ENCODE results near the gene CDC7. TPM values are rescaled to one million over a fixed set of nuclear protein-coding genes. Genes with fewer than 3 reads are reported as not detected.

The CDC7 gene
- total RNA-seq, 1 experiment from 2014 or later: 24.5 TPM

GRCh38 chr1:91513706-91514105 is 13.1 kb downstream of the CDC7 start:
- intact Hi-C loops (cut with micrococcal nuclease): loop anchor here (1.0 to 5.0 kb wide), 2 partner anchors 414 to 779 kb away; no protein-coding TSS in a partner anchor
- POLR2A ChIA-PET: no interaction called here

GRCh38 chr1:91515994-91516393 is 15.3 kb downstream of the CDC7 start:
- Histone ChIP-seq H3K9me2 (ENCODE audit: insufficient read depth) (no peaks in the 10 kb centered on the region), H4K20me1 (ENCODE audit: insufficient read depth) (0 out of 2 replicates have a peak, but pooled peaks cover 3% of the 10 kb centered on the region), H3K27me3 (ENCODE audit: insufficient read depth, low read length) (no peaks in the 10 kb centered on the region), H3K9ac (ENCODE audit: low read length) (no peak overlapping the region), H3K79me2 (ENCODE audit: insufficient read depth, low read length) (peaks cover 6% of the 10 kb centered on the region; the same call in 1 of the 2 replicates), H3K27ac (ENCODE audit: low read depth, low read length) (no peak overlapping the region), H3K4me2 (ENCODE audit: low read length) (no peak overlapping the region), H3K36me3 (ENCODE audit: control insufficient read depth in 1 of 2, insufficient read depth in 2 of 2, low read length in 2 of 2) (peaks cover 27 to 31% of the 10 kb centered on the region in 2 experiments; a peak in 3 of 4 replicates), H3K4me1 (ENCODE audit: control insufficient read depth in 1 of 2, insufficient read depth in 2 of 2, low read length in 2 of 2) (no peaks in the 10 kb centered on the region), H3K9me3 (ENCODE audit: control insufficient read depth in 1 of 2, insufficient read depth in 1 of 2, low read depth in 1 of 2, low read length in 2 of 2) (no peaks in the 10 kb centered on the region), H3K4me3 (replicated peaks in 1 of 2; ENCODE audit: low read depth in 1 of 2, low read length in 2 of 2) (no peak overlapping the region), H2AFZ (ENCODE audit: low read depth, low read length, poor library complexity, severe bottlenecking) (no peak overlapping the region)
- intact Hi-C loops (cut with micrococcal nuclease): no loop called here
- DNase-seq (ENCODE audit: low read depth, low spot score) (no peak), ATAC-seq (no peak)
- no peak for TF ChIP-seq FOSL1 (IDR thresholded peaks at IDR 0.05; ENCODE audit: low read depth)
- TF ChIP-seq CEBPB (IDR thresholded peaks at IDR 0.05; ENCODE audit: low read depth): no peak
- TF ChIP-seq EZH2 (IDR thresholded peaks at IDR 0.05): no peak
- TF ChIP-seq SRF (IDR thresholded peaks at IDR 0.05; ENCODE audit: low read depth): no peak
- TF ChIP-seq REST (IDR thresholded peaks at IDR 0.05; ENCODE audit: low read depth): no peak
- TF ChIP-seq YY1 (IDR thresholded peaks at IDR 0.05; ENCODE audit: extremely low read depth, insufficient replicate concordance, low read depth, low read length): no peak
- TF ChIP-seq ATF3 (IDR thresholded peaks at IDR 0.05): no peak
- no peak for TF ChIP-seq JUND (IDR thresholded peaks at IDR 0.05)
- no peak for TF ChIP-seq EGR1 (IDR thresholded peaks at IDR 0.05; ENCODE audit: low read depth)
- no TSS peak for BruUV-seq (replicated peaks)
- ChIA-PET POLR2A (no interaction called here), RAD21 (ENCODE audit: low non-redundant PET in 1 of 2, low total read pairs in 2 of 2, uncharacterized antibody in 2 of 2, unreplicated experiment in 2 of 2) (no interaction called here), CTCF (no interaction called here)

More at GRCh38 chr1:91513706-91514105, 13.1 kb downstream of the CDC7 start:
- H3K9me2 ChIP-seq (ENCODE audit: insufficient read depth): no peaks in the 10 kb centered on the region
- ATAC-seq (no peak), DNase-seq (ENCODE audit: low read depth, low spot score) (no peak)
- no peak overlapping the region for H3K4me3 ChIP-seq (replicated peaks in 1 of 2; ENCODE audit: low read depth in 1 of 2, low read length in 2 of 2)
- no peaks in the 10 kb centered on the region for H3K4me1 ChIP-seq (ENCODE audit: control insufficient read depth in 1 of 2, insufficient read depth in 2 of 2, low read length in 2 of 2)
- H3K27me3 ChIP-seq (ENCODE audit: insufficient read depth, low read length): no peaks in the 10 kb centered on the region
- H4K20me1 ChIP-seq (ENCODE audit: insufficient read depth): 0 out of 2 replicates have a peak, but pooled peaks cover 3% of the 10 kb centered on the region
- ChIA-PET CTCF (interaction anchor here (1.5 to 1.6 kb wide), 3 partner anchors 109 to 778 kb away, joined by 4 to 6 read pairs (median 4); partner anchors contain the start of gene HFM1), RAD21 (ENCODE audit: low non-redundant PET in 1 of 2, low total read pairs in 2 of 2, uncharacterized antibody in 2 of 2, unreplicated experiment in 2 of 2) (no interaction called here)
- H3K27ac ChIP-seq (ENCODE audit: low read depth, low read length): no peak overlapping the region
- H3K4me2 ChIP-seq (ENCODE audit: low read length): no peak overlapping the region
- no TSS peak for BruUV-seq (replicated peaks)
- no peak overlapping the region for H2AFZ ChIP-seq (ENCODE audit: low read depth, low read length, poor library complexity, severe bottlenecking)
- H3K79me2 ChIP-seq (ENCODE audit: insufficient read depth, low read length): peaks cover 8% of the 10 kb centered on the region; the same call in 1 of the 2 replicates
- H3K36me3 ChIP-seq (ENCODE audit: control insufficient read depth in 1 of 2, insufficient read depth in 2 of 2, low read length in 2 of 2): peaks cover 27 to 31% of the 10 kb centered on the region in 2 experiments; a peak in 3 of 4 replicates
- no peaks in the 10 kb centered on the region for H3K9me3 ChIP-seq (ENCODE audit: control insufficient read depth in 1 of 2, insufficient read depth in 1 of 2, low read depth in 1 of 2, low read length in 2 of 2)
- TF ChIP-seq JUND (IDR thresholded peaks at IDR 0.05): no peak
- TF ChIP-seq CBX3 (IDR thresholded peaks at IDR 0.05; ENCODE audit: low read depth): no peak
- no peak for TF ChIP-seq ATF3 (IDR thresholded peaks at IDR 0.05)
- TF ChIP-seq TCF7L2 (IDR thresholded peaks at IDR 0.05; ENCODE audit: borderline replicate concordance, extremely low read depth, insufficient read depth, insufficient read length): no peak
- no peak for TF ChIP-seq ELF1 (IDR thresholded peaks at IDR 0.05; ENCODE audit: borderline replicate concordance, low read depth)
- TF ChIP-seq ZNF274 (IDR thresholded peaks at IDR 0.05; ENCODE audit: low read depth, low read length): no peak
- TF ChIP-seq YY1 (IDR thresholded peaks at IDR 0.05; ENCODE audit: extremely low read depth, insufficient replicate concordance, low read depth, low read length): no peak
- no peak for TF ChIP-seq EZH2phosphoT487 (IDR thresholded peaks at IDR 0.05; ENCODE audit: borderline replicate concordance)
- H3K9ac ChIP-seq (ENCODE audit: low read length): no peak overlapping the region

Measured in HCT116 (cell line).